ENCODE results near the gene FXR2. TPM values are rescaled to one million over a fixed set of nuclear protein-coding genes. Genes with fewer than 3 reads are reported as not detected.

The FXR2 gene
- total RNA-seq, 3 donors from 2014 or later (not counting 1 experiment from before 2014, with no cell fraction given) = 23.7 to 40.2 (median 29.5) TPM

DNA sequence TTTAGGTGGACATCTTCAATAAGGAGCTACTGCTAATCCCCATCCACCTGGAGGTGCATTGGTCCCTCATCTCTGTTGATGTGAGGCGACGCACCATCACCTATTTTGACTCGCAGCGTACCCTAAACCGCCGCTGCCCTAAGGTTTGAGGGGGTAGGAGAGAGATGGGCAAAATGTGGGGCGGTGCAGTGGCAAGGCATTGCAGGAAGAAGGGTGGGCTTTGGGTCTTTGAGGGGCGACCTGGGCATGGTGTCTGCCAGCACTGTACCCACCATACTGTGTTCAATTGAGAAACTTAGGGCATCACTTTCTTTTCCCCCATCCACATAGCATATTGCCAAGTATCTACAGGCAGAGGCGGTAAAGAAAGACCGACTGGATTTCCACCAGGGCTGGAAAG, 44.3 kb downstream of the FXR2 start:
- ATAC-seq (no peak), DNase-seq (no peak)
- intact Hi-C loops (cut with micrococcal nuclease) = loop anchor here (5.0 kb wide), 1 partner anchor 272 kb away; no protein-coding TSS in a partner anchor
- Histone ChIP-seq H3K36me3 (ENCODE audit: control insufficient read depth, insufficient read depth, low read length) (peaks cover 37% of the 10 kb centered on the region), H3K27ac (ENCODE audit: low read length) (no peak overlapping the region), H3K4me3 (ENCODE audit: low read length) (no peak overlapping the region), H3K9me3 (ENCODE audit: control insufficient read depth, insufficient read depth, low read length) (no peaks in the 10 kb centered on the region), H3K4me1 (ENCODE audit: control insufficient read depth, insufficient read depth, low read length) (peaks cover 21% of the 10 kb centered on the region), H3K27me3 (ENCODE audit: control insufficient read depth, insufficient read depth, low read length) (no peaks in the 10 kb centered on the region)
- Mint-ChIP-seq H3K4me1 (peaks cover 30 to 38% of the 10 kb centered on the region in 2 donors), H3K27me3 (ENCODE audit: low read depth in 2 of 2) (no peaks in the 10 kb centered on the region), H3K27ac (peak overlapping the region in 1 of 2 donors; percentile 100), H3K9me3 (no peaks in the 10 kb centered on the region), H3K36me3 (no peaks in the 10 kb centered on the region), H3K4me3 (no peak overlapping the region)
- 97% methylated on average over 10 of the region's 10 CpGs for WGBS (ENCODE audit: insufficient coverage)
- TF ChIP-seq, protein P1, sequence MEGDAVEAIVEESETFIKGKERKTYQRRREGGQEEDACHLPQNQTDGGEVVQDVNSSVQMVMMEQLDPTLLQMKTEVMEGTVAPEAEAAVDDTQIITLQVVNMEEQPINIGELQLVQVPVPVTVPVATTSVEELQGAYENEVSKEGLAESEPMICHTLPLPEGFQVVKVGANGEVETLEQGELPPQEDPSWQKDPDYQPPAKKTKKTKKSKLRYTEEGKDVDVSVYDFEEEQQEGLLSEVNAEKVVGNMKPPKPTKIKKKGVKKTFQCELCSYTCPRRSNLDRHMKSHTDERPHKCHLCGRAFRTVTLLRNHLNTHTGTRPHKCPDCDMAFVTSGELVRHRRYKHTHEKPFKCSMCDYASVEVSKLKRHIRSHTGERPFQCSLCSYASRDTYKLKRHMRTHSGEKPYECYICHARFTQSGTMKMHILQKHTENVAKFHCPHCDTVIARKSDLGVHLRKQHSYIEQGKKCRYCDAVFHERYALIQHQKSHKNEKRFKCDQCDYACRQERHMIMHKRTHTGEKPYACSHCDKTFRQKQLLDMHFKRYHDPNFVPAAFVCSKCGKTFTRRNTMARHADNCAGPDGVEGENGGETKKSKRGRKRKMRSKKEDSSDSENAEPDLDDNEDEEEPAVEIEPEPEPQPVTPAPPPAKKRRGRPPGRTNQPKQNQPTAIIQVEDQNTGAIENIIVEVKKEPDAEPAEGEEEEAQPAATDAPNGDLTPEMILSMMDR (IDR thresholded peaks at IDR 0.05) = no peak

GRCh38 chr17:7569571-7569970, 45.1 kb downstream of the FXR2 start:
- intact Hi-C loops (cut with micrococcal nuclease) = no loop called here
- Mint-ChIP-seq H3K9me3 (no peaks in the 10 kb centered on the region), H3K36me3 (no peaks in the 10 kb centered on the region), H3K4me3 (no peak overlapping the region), H3K27ac (no peak overlapping the region), H3K4me1 (peaks cover 24 to 31% of the 10 kb centered on the region in 2 donors), H3K27me3 (ENCODE audit: low read depth in 2 of 2) (no peaks in the 10 kb centered on the region)
- Histone ChIP-seq H3K27me3 (ENCODE audit: control insufficient read depth, insufficient read depth, low read length) (no peaks in the 10 kb centered on the region), H3K27ac (ENCODE audit: low read length) (no peak overlapping the region), H3K36me3 (ENCODE audit: control insufficient read depth, insufficient read depth, low read length) (peaks cover 37% of the 10 kb centered on the region), H3K9me3 (ENCODE audit: control insufficient read depth, insufficient read depth, low read length) (no peaks in the 10 kb centered on the region), H3K4me1 (ENCODE audit: control insufficient read depth, insufficient read depth, low read length) (peaks cover 13% of the 10 kb centered on the region), H3K4me3 (ENCODE audit: low read length) (no peak overlapping the region)
- TF ChIP-seq, protein P1 (IDR thresholded peaks at IDR 0.05) = no peak
- 100% methylated on average over 4 of the region's 5 CpGs for WGBS (ENCODE audit: insufficient coverage)
- ATAC-seq (no peak), DNase-seq (no peak)

DNA sequence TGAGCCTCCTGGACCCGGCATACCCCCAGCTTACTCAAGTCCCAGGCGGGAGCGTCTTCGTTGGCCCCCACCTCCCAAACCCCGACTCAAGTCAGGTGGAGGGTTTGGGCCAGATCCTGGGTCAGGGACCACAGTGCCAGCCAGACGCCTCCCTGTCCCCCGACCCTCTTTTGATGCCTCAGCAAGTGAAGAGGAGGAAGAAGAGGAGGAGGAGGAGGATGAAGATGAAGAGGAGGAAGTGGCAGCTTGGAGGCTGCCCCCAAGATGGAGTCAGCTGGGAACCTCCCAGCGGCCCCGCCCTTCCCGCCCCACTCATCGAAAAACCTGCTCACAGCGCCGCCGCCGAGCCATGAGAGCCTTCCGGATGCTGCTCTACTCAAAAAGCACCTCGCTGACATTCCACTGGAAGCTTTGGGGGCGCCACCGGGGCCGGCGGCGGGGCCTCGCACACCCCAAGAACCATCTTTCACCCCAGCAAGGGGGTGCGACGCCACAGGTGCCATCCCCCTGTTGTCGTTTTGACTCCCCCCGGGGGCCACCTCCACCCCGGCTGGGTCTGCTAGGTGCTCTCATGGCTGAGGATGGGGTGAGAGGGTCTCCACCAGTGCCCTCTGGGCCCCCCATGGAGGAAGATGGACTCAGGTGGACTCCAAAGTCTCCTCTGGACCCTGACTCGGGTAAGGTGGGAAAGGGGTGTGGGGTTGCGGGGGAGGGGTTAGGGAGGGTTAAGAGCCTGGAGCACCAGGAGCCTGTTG, 51.4 kb downstream of the FXR2 start:
- H3K27me3 Mint-ChIP-seq (ENCODE audit: low read depth in 2 of 2) = no peaks in the 10 kb centered on the region
- H3K4me3 Mint-ChIP-seq = peak overlapping the region; percentile 90
- TF ChIP-seq, protein P1 (IDR thresholded peaks at IDR 0.05) = no peak
- Histone ChIP-seq H3K9me3 (ENCODE audit: control insufficient read depth, insufficient read depth, low read length) (no peaks in the 10 kb centered on the region), H3K36me3 (ENCODE audit: control insufficient read depth, insufficient read depth, low read length) (peaks cover 29% of the 10 kb centered on the region), H3K27ac (ENCODE audit: low read length) (no peak overlapping the region), H3K4me3 (ENCODE audit: low read length) (no peak overlapping the region), H3K27me3 (ENCODE audit: control insufficient read depth, insufficient read depth, low read length) (no peaks in the 10 kb centered on the region), H3K4me1 (ENCODE audit: control insufficient read depth, insufficient read depth, low read length) (peaks cover 40% of the 10 kb centered on the region)
- DNase-seq = peak in 1 of 2 donors; percentile 5
- H3K36me3 Mint-ChIP-seq = no peaks in the 10 kb centered on the region
- intact Hi-C loops (cut with micrococcal nuclease) = loop anchor here (5.0 kb wide), 1 partner anchor 311 kb away; the partner anchor contains the start of genes CTDNEP1 and ELP5
- no peaks in the 10 kb centered on the region for H3K9me3 Mint-ChIP-seq
- peaks cover 22 to 34% of the 10 kb centered on the region in 2 donors for H3K4me1 Mint-ChIP-seq
- 96% methylated on average over 30 of the region's 30 CpGs for WGBS (ENCODE audit: insufficient coverage)
- no peak for ATAC-seq
- H3K27ac Mint-ChIP-seq = peak overlapping the region in 1 of 2 donors; percentile 99
